GM21515 (cell line): ENCODE measurements around the gene MGAT1.
A peak's percentile ranks its signal among the peaks of the same experiment; 100 is the strongest.
"Not testable (repeated sequence)": the region's sequence is repeated elsewhere in the genome, so short reads cannot be mapped to it uniquely, and the experiment has no call there.

Source experiments
- ATAC-seq: cut with Tn5 transposase; IDR thresholded peaks from one replicate; pipeline ENCODE4 v1.9.1; 2021; ENCODE audit not compliant: unreplicated experiment

The MGAT1 gene

DNA sequence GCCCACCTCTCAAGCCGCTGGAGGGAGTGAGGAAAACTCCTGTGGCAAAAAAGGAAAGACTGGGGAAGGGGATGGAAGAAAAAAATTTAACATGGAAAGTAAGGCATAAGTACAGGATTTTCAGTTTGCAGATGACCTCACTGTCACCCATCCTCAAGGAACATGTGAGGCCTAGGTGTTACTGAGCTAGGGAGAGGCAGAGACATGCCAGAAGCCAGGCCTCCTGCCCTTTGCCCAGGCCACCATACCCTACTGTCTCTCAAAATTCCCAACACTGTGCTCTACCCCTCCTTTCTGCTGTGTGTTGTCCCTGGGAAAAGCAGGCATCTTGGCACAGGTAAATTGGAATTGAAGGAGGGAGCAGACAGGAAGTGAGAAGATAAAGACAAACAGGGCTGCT is 4.4 kb upstream of the MGAT1 start:
- no peak for ATAC-seq

DNA sequence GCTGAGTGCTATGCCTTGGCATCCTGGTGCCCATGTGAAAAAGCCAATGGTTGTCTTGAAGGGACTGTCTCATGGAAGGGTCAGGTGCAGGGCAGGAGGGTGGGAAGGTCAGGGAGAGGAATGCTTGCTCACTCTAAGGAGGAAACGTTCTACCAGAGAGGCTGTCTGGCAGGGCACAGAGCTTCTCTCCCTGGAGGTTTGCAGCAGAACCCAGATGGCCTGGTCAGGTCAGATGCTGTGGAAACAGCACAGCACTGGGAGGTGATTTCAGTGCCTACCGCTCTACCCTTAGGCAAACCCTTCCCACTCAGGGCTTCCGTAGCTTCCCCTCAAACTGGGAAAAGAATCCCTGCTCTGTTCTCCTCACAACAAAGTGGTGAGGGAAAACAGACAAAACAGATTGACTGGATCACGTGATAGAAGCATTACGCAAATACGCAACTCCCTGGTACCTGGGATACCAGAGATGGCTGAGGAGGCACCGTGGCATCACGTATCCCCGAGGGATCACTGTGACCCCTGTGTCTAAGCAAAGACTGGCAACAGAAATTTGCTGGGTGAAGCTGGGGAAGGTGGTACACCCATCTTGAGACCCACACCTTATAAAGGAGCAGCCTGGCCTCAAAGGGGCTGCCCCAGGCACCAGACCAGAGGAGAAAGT is 3.9 kb upstream of the MGAT1 start:
- ATAC-seq = no peak

DNA sequence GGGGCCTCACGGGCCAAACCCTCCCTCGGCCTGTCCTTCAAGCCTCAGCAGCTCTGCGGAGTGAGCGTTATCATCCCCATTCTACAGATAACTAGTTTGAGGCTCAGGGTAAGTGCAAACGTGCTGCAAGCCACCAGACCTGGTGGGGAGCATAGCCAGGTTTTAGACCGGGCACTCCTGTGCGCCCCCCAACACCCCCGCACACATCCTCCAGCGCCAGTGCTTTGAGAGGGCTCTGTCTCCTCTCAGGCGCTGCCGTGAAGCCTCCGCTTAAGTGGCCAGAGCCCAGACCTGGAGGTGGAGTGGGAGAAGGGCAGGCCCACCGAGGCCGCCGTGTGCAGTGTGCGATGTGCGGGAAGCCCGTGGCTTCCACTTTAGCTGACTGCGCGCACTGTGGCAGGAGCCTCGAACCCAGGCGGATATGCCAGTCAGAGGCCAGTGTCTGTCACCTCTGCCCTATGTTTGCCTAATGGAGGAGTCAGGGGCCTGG is 1.6 kb upstream of the MGAT1 start:
- ATAC-seq = peak; percentile 2

DNA sequence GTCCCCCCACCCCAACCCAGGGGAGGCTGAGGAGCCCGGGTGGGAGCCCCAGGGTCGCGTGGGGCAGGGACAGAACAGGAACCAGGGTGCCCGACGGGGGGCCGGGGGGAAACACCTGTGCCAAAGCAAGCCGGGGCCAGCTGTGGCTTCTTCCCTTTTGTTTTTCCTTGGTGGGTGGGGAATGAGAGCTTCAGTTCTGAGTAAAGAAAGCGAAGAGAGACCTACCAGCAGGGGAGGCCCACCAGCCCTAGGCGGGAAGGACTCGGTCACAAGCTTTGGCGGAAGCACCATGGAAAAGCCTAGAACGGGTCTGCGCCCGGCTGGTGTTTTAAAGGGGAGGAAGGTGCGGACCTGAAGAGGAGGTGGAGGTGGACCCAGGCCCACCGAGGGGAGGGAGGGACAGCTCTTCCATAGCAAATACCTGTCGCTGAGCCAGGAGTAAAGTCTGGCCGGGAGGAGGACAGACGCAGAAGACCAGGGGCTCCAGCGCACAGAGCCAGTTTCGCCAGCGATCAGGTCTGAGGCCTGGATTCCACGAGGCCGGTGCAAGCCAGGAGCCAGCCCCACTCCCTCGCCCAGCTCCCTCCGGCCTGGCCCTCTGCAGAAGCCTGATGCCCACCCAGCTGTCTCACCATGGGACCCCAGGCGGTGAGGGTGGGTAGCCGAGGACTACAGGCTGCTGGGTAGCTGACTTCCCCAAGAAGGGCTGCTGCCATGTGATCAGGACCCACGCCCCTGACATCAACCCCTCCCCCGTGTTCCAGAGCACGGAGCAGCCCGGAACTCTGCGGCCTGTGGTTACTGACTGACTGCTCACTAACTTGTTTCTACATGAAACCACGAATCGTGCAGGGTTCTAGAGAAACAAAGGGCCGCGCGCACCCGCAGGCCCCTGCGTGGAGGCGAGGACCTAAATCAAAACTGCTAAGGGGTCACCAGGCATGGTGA is 849 bp upstream of the MGAT1 start:
- ATAC-seq = peak; percentile 64

DNA sequence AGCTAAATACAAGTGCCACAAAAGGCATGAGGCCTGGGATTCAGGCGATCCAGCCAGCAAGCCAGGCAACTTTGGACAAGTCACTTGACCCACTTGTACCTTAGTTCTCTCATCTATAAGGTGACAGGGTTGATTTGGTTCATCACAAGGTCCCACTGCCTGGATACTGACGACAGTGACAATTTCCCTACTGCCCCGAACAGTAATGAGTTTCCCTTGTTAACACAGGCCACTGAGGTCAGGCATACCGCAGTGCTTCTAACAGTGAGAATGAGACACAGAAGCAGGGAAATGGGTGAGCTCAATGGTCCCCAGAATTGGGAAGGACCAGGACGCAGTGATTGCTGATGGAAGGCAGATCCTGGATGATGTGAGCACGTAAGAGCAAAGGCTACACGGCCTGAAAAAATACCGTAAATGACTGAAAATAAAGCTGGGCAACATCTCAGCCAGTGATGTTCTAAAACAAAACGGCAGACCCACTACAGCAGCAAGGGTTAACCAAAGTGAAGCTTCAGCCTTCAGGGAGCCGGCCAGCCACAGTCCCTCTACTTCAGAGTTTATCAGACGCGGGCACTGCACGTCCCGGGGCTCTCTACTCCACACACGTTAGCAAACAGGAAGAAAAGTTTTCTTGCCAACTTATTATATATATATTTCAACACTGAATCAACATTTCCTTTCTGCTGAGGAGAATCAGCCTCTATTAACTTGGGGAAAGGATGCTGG is 846 bp downstream of the MGAT1 start:
- no peak for ATAC-seq

DNA sequence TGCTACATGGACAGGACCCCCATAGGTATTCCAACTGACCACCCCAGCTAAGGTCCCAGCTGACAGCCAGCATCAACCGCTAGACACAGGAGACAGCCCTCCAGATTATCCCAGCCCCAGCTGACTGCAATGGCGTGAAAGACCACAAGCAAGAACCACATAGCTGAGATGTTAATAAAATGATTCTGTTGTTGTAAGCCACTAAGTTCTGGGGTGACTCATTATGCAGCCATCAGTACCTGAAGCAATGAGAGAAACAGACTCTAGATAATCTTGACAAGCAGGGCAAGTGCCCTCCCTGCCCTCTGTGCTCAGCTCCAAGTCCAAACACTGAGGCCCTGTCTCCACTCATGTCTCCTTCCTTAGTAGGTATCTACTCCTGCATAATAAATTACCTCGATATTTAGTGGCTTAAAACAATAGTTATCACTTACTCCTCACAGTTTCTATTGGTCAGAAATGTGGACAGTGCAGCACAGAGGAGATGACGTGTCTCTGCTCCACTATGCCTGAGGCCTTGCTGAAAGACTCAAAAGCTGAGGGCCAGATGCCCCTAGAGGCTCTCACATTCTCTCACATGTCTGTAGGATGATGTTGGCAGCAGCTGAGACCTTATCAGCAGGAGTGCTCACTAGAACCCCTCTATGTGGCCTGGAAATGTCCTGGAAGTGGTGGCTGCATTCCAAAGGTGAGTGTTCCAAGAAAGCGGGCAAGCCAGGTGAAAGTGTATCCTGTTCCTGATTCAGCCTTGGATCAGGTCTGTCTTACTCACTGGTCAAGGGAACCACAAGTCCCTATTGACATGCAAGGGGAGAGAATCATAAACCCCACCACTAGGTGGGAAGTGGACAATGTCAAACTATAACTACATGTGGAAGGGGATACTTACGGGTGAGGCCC is 2.5 kb downstream of the MGAT1 start:
- no peak for ATAC-seq

DNA sequence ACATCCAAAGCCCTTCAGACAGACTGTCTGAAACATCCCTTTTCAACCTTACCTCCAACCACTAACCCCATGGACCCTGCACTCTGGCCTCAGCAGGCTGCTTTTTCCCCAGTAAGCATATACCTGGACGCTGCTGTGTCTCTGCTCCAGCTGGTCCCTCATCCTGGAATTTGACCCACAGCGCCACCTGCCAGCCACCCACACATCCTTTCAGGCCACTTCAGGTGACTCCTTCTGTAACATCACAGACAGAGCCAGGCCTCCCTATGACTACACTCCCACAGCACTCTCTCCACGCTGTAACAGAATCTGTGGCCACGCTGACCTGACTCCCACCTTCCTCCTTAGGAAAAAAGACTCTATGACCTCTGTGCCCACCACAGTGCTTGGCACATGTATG is 3.4 kb downstream of the MGAT1 start:
- no peak for ATAC-seq

DNA sequence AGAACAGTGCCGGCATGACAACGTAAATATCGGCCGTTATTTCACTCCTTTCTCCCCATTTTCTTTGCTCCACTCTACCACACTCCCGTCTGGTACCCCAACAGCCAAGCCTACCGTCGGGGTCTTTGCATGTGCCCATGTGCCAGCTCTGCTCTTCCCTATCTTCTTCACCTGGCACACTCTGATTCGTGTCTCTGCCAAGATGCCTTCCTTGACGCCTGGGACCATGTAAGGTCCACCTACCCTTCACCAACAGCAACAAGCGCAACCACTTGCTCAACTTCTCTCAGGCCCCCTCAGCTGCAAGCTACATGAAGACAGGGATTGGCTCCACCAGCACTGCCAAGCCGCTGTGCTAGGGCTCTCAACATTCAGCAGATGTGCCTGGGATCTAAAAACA is 4.4 kb downstream of the MGAT1 start:
- no peak for ATAC-seq

DNA sequence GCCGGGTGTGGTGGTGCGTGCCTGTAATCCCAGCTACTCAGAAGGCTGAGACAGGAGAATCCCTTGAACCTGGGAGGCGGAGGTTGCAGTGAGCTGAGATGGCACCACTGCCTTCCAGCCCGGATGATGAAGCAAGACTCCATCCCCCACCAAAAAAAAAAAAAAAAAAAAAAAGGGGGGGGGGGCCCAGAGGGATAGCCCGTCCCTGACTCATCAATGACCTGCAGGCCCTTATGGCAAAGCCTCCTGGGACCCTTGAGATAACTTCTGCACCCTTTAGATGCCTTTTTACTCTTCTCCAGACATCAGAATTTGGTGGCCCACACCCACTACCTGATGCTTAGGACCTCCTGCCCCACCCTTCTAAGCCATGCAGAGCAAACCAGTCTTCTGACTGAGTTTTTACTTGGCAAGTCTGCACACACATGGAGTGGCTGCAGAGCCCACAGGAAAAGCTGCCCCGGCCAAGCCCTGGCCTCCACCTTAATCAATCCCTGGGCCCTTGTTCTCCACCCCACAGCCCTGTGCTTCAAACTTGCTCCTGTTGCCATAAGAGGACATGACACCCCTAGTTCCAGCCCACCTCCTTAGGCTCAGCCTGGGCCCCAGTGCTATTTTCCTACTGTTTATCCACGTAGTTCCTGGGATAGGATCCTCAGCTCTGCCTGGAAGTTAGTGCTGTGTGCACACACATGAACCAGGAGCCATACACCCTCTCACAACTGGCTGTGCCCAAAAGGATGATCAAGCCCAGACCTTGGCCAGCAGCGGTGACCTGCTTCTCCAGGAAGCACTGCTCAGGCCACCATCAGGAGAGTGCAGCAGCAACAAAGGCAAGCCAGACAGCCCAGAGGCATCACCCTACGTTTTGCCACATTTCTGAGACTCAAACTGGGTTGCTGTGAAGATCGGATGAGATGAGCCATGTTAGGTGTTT is 5.1 kb downstream of the MGAT1 start:
- ATAC-seq = no peak

DNA sequence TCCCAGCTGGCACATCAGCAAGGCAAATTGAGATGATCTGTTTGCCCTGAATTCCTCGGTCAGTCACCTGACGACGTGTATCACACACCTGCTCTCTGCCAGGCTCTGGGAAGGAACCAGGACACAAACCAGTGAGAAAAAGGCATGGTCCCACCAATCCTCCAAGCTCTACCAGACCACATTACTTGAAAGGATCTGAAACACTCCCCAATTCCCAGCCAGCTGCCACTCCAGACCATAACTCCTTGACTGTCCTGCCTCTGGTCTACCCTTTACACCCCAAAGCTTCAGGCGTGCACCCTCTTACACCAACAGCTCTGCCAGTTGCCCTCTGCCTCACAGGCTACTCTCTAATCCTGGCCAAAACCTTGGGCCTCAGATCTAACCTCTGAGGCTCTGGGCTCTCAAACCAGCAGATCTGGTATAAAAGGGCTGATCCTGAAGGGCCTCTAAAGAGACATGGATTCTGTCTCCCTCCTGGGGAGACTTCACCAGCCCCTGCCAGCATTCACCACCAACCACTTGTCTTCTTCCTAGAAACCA is 6.8 kb downstream of the MGAT1 start:
- no peak for ATAC-seq

DNA sequence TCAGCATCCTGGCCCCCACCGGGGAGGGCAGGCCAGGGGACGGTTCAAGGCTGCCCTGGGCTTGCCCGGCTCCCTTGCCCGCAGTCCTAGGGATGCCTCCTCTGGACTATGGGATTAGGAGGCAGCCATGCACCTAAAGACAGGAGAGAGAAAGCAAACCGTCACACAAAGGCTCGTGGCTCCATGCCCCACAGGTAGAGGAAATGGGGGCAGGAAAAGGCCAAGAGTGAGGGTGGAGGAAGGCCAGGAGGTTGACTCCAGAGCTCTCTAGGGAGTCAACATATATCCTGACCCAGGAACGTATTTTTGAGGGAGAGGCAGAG is 9.7 kb downstream of the MGAT1 start:
- no peak for ATAC-seq

DNA sequence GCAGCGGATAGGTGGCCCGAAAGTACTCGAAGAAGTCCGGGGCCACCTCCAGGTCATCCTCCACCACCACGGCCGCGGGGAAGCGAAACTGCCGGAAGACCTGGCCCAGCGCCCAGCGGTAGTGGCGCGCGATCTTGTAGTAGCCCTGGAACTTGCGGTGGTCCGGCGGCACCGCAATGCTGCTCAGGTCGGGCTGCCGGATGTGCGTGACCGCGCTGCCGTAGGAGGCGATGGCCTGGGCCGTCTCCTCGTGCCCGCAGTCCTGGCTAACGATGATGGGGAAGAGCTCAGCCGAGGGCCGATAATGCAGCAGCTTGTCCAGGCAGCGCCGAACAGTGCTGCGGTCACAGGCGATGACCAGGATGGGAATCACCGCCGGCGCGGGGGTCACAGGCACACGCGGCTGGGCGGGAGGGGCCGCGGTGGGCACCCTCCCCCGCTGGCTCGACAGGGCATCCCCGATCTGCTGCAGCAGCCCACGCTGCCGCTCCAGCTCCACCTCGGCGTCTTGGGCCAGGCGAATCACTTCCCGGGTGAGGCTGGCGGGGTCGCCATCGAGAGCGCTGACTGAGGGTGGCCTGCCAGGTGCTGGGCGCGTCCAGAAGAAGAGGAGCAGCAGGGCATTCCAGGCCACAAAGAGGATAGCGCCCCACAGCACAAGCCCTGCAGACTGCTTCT is 10.2 kb downstream of the MGAT1 start:
- ATAC-seq = no peak

DNA sequence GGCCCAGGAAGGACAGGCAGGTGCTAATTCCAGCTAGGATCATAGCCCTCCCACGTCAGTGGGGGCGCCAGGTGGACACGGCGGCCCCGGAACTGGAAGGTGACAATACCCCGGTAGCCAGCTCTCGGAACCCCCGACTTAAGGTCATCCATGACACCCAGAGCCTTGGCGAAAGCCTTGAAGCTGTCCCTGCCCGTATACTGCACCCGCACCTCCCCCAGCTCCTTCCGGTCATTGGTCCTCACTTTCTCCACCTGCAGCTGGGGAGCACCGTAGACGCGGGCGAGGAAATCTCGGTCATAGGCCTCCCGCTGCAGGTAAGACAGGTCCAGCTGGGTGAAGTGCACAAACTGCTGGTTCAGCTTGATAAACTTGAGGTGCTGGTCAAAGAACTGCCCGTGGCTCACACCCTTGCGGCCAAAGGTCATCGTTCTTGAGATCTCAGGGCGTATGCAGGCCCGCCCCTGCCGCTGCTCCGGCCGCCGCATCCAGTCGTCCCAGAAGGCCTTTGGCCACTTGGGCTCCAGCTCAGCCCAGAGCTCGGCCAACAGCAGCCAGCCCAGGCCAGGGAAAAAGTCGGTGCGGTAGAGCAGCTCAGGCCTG is 10.9 kb downstream of the MGAT1 start:
- no peak for ATAC-seq

DNA sequence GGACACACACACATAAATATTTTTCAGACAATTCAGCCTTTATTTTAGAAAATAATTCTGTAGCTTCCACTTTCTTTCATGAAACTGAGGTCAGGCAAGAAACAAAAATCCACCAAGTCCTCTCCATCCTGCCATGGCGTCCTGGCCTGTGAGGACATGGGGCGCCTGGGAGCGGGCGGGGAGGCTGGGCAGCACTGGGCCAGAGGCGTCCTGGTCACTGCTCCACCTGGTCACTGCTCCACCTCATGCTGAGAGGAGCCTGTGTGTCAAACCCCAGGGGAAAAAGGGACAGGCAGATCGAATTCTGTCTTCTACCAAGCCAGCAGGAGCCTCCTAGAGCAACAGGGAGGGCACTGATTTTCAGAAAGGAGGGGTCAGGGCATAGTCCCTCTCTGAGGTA is 12.1 kb downstream of the MGAT1 start:
- ATAC-seq = no peak

DNA sequence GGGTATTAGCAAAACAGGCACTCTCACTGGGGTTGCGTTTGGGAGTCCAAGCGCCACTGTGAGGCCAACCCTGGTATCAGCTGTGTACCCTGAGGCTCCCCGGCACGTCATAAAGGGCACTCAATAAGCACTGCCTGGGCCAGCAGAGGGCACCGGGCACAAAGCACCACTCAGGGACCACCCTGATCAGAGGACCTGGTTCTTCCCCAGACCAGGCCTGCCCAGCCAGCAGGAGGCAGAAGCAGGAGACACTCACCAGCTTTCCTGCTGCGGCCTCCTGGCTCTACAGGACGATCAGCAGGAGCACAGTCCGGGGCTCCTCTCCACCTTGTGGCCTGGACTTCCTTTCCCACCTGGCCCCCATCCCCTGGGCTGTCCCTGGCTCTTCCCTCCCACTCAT is 12.6 kb downstream of the MGAT1 start:
- ATAC-seq = no peak

DNA sequence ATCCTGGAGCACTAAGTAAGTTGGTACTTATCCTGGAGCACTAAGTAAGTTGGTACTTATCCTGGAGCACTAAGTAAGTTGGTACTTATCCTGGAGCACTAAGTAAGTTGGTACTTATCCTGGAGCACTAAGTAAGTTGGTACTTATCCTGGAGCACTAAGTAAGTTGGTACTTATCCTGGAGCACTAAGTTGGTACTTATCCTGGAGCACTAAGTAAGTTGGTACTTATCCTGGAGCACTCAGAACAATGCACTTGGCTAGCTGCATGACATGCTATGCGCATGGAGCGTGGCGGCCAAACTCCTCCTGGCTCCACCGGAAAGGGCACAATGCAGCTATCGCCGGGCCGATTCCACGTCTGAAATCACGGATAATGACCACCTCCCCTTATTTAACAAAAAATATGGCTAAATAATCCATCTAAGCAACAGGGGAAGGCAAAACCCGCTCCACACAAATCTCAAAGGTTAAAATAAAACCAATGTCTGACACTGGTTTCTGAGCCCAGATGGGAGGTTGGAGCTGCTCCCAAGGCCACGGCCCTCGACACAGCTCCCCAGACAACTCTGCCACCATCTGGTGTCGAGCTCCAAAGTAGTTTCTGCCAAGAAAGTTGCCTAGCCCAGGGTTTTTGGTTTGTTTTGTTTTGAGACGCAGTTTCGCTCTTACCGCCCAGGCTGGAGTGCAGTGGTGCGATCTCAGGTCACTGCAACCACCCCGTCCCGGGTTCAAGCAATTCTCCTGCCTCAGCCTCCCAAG is 13.8 kb downstream of the MGAT1 start:
- ATAC-seq = not testable (repeated sequence)

DNA sequence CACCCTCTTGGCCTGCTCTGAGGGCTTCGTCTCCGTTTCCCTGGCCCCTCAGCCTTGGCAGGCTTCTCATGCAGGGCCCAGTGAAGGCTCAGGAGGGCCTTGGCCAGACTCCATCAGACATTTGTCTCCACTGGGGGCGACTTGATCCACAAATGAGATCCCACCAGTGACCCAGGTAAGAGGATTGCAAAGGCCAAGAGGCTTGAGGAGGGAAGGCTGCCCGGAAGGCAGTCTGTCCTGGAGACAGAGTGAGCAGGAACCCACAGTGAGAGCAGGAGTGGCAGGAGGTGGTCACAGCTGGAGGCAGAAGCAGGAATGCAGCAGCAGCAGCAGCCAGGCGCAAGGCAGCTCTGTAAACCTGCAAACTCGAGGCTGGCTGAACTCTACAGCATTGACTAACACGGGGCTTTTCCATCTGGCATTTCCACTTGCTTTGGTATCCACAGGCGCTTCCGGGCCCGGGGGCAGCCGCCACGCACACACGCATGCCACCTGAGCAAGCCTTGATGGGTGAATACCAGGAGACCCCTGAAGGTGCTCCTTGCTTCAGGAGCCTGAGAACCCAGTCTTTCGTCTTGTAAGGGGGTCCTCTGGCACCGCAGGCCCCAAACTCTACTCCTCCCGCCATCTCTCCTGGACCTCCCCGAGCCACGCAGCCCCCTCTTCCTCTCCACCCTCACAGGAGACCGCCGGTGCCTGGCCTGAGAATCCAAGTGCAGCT is 14.7 kb downstream of the MGAT1 start:
- ATAC-seq = no peak
